Breast epithelium (tissue), 3 donors: ENCODE measurements around the gene RANBP1.

ENCODE experiments used
- CTCF ChIP-seq, 3 donors: fragments of 450-650 bp; IDR thresholded peaks; one replicate each; pipeline ENCODE4 v1.5.1; 2016 to 2017; ENCODE audit warnings: antibody characterized with exemption in 3 of 3, mild to moderate bottlenecking in 3 of 3, moderate library complexity in 3 of 3
- POLR2A ChIP-seq: fragments of 450-650 bp; IDR thresholded peaks from one replicate; pipeline ENCODE4 v1.6.1; 2016; ENCODE audit warnings: antibody characterized with exemption, mild to moderate bottlenecking, moderate library complexity

DNA sequence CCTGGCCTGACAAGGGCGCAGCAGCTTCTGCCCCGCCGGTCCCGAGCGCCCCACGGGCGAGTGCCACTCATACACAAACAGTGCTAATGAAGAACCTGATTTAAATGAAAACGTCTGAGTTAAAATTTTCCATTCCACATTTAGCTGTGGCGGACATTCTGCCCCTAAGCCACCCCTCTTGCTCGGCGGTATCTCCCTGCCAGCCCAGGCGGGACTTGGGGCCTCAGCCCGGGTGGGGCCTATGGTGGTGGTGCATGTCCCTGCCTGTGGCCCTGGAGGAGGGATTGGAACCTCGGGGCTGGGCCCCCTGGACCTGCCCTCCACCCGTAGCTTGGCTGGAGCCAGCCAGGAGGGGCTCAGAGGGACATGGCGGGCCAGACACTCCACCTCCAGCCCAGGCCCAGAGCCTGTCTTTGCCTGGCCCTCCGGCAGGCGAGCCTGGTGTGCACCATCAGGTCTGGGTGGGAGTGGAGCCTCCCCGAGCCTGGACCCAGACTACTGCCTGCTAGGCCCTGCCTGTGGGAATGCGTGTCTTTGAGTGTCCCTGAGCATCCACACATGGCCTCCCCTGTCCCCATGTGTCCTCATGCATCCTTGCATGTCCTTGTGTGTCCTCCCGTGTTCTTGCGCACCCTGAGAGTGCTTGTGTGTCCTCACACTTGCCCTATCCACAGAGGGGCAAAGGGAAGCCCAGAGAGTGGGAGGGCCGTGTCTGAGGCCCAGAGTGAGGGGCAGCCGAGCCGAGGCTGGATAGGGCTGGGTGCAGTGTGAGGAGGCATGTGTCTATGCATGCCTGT lies 20.1 kb downstream of the RANBP1 start:
- TF ChIP-seq POLR2A (no peak), CTCF (IDR thresholded peaks at IDR 0.05) (no peak)
